Activated CD4-positive, alpha-beta T cell treated with anti-CD3 and anti-CD28 coated beads for 24 hours (primary cell): ENCODE measurements around the gene NEK1.
"Not testable (repeated sequence)": the region's sequence is repeated elsewhere in the genome, so short reads cannot be mapped to it uniquely, and the experiment has no call there.

Experiments
- DNase-seq, 2 donors: peaks; one replicate each; pipeline ENCODE4 v3.0.0-alpha.2; 2020; ENCODE audit warnings: low read depth in 2 of 2

NEK1 gene

GRCh38 chr4:169427727-169428126 lies 184.7 kb downstream of the NEK1 start:
- DNase-seq: not testable (repeated sequence)

DNA sequence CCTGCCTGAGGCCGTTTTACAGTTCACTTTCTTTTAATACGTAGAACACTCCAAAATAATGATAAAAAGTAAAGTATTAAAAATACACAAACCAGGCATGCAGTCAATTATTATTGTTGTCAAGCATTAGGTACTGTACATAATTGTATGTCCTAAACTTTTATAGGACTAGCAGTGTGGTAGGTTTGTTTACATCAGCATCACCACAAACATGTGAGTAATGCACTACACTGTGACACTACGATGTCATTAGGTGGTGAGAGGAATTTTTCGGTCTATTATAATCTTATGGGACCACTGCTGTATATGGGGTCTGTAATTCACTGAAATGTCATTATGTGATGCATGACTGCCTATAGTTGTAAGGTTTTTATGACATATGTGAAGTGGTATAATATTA lies 192.1 kb downstream of the NEK1 start:
- DNase-seq: no peak

- DNase-seq: no peak
Observed at GRCh38 chr4:169418846-169419245, 193.5 kb downstream of the NEK1 start.

- DNase-seq: no peak
Observed at GRCh38 chr4:169417629-169418282, 194.6 kb downstream of the NEK1 start.

- no peak for DNase-seq
Observed at GRCh38 chr4:169416997-169417396, 195.4 kb downstream of the NEK1 start.

DNA sequence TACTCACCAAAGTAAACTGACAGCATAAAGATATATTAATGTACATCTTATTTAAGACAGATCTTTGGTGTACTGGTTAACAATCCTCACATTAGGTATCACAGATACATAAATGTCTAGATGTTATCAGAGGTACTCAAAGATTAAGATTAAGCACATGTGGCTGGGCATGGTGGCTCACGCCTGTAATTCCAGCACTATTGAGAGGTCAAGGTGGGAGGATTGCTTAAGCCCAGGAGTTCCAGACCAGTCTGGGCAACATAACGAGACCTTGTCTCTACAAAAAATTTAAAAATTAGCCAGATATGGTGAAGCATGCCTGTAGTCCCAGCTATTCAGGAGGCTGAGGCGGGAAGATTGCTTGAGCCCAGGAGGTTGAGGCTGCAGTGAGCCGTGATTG lies 195.9 kb downstream of the NEK1 start:
- no peak for DNase-seq

DNA sequence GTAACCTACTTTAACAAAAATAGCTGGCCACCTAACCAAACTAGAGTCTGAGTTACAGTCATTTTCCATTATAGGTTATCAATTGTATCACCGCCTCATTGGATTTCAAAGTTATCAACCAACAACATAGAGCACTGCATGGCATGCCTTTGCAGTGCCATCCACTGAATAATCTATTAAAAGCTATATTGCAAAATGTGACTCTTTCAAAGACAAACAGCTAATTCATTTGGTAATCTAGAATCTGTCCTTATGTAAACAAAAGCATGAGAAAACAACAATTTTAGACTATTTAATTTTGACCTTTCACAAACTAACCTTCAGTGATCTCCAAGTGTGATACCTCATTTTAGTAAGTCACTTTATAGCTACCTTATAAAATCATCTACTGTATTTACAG lies 197.5 kb downstream of the NEK1 start:
- no peak for DNase-seq

DNA sequence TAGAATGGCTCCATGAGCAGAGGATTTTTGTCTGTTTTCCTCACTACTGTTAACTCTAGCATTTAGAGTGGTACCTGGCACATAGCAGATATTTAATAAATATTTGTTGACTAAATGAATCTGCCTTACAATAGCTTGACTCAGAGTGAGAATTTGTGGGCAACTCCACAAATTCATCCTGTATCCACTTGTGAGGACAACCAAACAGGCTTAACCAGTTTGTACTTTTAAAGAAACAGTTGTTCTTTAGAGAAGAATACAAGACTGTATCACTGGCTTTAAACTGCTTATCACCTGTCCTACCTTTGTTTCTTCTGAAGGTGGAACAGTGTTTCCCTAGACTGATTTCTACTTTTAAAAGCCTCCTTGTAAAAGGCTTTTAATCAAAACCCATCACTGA lies 200.3 kb downstream of the NEK1 start:
- DNase-seq: no peak

GRCh38 chr4:169410839-169411770 lies 201.3 kb downstream of the NEK1 start:
- peak; percentile 1 to 25 for DNase-seq

DNA sequence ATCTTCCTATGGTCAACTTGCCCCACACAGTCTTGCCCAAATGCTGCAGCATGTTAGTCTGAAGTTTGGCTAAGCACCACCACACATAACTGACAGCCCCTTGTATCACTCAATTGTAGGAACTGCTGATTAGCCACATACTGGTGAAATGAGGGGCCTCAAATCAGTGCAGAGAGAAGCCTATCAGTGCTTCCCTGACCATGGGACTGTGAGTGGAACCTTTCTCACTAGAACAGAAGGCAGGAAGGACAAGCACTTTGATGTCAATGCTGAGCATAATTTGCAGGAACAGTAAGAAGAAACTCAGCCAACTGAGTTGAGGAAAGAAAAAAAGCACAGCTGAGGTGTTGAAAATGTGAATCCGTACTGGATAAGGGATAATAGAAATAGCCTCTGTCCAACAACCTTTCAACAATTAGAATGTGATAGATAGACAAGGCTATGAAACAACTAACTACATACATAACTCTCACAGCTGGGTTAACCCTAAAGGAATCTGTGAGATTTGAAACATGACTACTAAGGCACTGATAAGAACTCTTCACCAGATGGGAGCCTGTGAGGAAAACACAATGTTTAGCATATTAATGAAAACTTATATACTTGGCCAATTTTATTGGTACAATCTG lies 205.1 kb downstream of the NEK1 start:
- no peak for DNase-seq

- no peak for DNase-seq
Observed at GRCh38 chr4:169404960-169405359, 207.4 kb downstream of the NEK1 start.

- no peak for DNase-seq
Observed at GRCh38 chr4:169400832-169401231, 211.6 kb downstream of the NEK1 start.

DNA sequence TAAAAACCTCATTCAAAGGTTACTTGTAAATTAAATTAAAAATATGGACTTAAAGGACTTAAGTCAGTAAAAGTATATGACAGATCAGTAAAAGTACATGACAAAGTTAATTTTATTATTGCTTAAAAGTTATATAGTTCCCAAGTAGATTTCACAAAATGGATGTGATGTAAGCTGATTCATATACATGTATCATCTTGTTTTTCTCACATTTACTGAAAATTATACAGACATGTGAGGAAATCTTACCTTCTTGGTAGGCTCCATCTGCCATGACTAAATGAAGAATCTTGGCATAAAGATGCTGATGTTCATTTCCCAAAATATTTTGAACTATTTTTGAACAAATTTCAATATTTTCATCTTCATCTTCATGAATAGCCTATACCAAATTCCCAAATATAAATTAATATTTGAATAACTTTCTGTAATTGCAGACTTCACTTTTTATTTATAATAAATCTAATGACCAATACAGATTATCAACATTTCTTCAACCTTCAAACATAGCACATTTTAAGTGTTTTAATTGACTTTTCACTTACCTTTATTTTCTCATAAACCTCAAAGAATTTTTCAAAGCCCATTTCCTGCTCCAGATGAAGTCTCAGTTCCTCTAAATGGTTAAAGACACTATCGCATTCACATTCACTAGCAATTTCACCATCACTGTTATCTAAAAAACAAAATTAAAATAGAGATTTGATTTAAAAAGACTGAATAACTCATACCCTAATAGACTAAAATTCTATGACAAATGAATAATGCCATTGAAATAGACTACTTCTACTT lies 212.2 kb downstream of the NEK1 start:
- DNase-seq: no peak

DNA sequence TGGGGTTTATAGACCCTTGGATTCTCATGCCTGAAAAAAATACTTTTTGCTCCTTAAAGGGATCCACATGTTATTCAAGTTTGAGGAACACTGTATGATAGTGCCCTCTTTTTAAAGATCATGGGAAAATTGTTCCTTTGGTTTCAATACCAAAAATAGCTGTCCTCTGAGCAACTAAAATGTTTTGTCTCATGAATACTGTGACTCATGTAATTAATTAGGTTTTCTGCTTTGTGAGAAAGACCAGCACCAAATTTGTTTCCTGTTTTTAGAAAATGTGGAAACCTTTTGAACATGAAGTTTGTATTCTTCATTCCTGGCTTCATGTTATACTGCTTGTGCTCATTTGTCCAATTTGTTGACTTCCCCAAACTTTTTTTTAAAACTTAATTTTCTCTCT lies 214.1 kb downstream of the NEK1 start:
- no peak for DNase-seq

GRCh38 chr4:169397762-169398161 lies 214.6 kb downstream of the NEK1 start:
- no peak for DNase-seq

DNA sequence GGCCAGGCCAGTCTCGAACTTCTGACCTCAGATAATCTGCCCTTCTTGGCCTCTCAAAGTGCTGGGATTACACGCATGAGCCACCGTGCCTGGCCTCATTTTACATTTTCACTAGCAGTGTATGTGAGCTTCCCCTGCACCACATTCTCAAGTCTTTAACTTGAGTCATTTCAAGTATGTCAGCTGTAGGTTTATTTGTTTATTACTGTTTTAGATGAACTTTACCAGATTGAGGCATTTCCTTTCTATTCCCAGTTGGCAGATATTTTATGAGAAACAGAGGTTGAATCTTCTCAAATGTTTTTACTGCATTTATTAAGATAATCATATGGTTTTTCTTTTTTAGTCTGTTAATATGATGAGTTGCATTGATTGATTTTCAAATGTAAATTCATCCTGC lies 227.0 kb downstream of the NEK1 start:
- no peak for DNase-seq

- DNase-seq: no peak
Observed at GRCh38 chr4:169384779-169385178, 227.6 kb downstream of the NEK1 start.

DNA sequence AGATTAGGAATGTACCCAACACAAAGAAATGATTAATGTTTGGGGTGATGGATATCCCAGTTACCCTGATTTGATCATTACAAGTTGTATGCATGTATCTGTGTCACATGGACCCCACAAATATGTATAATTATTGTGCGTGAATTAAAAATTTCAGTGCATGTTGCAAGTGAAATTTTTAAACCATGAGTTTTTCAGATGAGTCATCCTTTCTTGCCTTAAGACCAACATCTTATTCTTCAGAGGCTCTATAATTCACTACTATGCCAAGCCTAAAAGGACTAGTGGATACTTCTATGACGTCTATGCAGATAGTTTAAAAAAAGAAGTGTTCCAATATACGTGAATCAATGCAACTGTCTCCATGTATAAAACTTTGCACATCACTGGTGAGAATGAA lies 228.7 kb downstream of the NEK1 start:
- no peak for DNase-seq

GRCh38 chr4:169379688-169380087 lies 232.7 kb downstream of the NEK1 start:
- no peak for DNase-seq

DNA sequence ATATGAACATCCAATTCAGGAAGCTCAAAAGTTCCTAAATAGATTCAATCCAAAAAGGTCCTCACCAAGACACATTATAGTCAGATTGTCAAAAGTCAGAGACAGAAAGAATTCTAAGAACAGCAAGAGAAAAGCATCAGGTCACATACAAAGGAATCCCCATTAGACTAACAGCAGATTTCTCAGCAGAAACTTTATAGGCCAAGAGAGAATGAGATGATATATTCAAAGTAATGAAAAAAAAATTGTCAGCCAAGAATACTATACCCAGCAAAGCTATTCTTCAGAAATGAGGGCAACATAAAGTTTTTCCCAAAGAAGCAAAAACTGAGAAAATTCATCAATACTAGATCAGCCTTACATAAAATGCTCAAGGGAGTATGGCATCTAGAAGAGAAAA lies 235.0 kb downstream of the NEK1 start:
- DNase-seq: no peak

DNA sequence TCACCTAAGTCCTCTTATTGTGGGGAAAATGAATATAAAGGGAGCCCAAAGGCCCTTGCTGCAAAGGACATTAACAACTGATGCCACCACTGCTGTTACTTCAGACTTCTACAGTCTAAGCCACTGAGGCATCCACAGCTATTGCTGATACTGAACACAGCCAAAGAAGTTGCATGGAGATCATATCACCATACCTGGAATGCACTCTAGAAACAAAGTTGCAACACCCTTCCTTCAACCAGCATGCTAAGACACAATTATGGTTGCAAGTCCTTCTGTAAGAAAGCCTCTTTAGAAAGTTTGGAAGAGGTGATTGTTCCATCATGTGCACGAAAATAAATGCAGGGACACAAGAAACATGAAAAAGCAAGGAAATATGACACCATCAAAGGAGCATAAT lies 236.0 kb downstream of the NEK1 start:
- no peak for DNase-seq

GRCh38 chr4:169372791-169373190 lies 239.6 kb downstream of the NEK1 start:
- DNase-seq: no peak
